ENCODE measurements around the gene GABARAPL1.

The GABARAPL1 gene

DNA sequence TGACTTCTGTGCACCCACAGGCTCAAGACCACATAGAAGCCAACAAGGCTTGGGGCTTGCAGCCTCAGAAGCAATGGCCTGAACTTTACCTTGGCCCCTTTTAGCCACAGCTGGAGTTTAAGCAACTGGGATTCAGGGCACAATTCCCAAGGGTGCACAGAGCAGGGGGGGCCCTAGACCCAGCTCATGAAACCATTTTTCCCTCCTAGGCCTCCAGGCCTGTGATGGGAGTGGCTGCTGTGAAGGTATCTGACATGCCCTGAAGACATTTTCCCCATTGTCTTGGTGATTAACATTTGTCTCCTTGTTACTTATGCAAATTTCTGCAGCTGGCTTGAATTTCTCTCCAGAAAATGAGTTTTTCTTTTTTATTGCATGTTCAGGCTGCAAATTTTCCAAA, 21.9 kb downstream of the GABARAPL1 start:
- Histone ChIP-seq H3K4me1 (ENCODE audit: control insufficient read depth, insufficient read depth, low read length, poor library complexity, severe bottlenecking) (no peaks in the 10 kb centered on the region), H3K4me3 (ENCODE audit: extremely low read depth, insufficient read depth, low read length, poor library complexity, severe bottlenecking) (no peak overlapping the region), H3K27ac (ENCODE audit: low read depth, low read length, severe bottlenecking) (no peak overlapping the region), H3K36me3 (ENCODE audit: control insufficient read depth, insufficient read depth, low read length) (peaks cover 4% of the 10 kb centered on the region), H3K9me3 (ENCODE audit: control insufficient read depth, low read length) (peaks cover 23% of the 10 kb centered on the region)

DNA sequence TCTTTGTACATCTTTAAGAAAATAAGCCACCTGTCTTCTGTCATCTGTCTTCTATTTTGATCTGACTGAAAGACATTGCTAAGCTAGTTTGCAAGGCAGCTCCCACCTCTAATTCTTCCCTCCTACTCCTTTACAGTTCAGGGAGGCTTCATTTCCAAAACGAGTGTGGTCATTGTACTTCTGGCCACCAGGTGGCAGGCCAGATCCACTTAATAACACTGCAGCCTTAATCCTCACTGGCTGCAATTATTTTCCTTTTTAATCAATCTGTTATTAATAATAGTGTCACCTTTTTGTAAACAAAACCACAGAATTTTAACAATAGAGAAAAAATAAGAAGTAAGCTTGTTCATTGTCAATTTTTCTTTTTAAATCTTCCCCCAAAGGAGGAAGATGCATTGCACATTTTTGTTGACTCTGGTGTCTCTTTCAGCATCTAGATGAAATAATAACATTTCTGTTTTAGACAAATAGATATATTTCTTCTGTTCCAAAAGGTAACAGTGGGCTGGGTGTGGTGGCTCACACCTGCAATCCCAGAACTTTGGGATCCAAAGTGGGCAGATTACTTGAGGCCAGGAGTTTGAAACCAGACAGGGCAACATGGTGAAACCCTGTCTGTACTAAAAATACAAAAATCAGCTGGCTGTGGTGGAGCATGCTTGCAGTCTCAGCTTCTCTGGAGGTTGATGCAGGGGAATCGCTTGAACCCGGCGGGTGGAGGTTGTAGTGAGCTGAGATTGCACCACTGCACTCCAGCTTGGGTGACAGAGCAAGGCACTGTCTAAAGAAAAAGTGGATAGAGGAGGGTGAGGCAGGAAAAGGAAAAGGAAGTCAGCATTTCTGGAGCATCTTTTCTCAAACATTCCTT, 23.3 kb downstream of the GABARAPL1 start:
- 77 to 100% methylated on average over 3 to 4 of the region's 4 CpGs for WGBS, 2 experiments (ENCODE audit: insufficient coverage in 2 of 2)
- no peak overlapping the region for H3K4me3 ChIP-seq (ENCODE audit: extremely low read depth, insufficient read depth, low read length, poor library complexity, severe bottlenecking)
- no peaks in the 10 kb centered on the region for H3K4me1 ChIP-seq (ENCODE audit: control insufficient read depth, insufficient read depth, low read length, poor library complexity, severe bottlenecking)
- H3K36me3 ChIP-seq (ENCODE audit: control insufficient read depth, insufficient read depth, low read length): peaks cover 4% of the 10 kb centered on the region
- H3K9me3 ChIP-seq (ENCODE audit: control insufficient read depth, low read length): peaks cover 23% of the 10 kb centered on the region
- no peak overlapping the region for H3K27ac ChIP-seq (ENCODE audit: low read depth, low read length, severe bottlenecking)

DNA sequence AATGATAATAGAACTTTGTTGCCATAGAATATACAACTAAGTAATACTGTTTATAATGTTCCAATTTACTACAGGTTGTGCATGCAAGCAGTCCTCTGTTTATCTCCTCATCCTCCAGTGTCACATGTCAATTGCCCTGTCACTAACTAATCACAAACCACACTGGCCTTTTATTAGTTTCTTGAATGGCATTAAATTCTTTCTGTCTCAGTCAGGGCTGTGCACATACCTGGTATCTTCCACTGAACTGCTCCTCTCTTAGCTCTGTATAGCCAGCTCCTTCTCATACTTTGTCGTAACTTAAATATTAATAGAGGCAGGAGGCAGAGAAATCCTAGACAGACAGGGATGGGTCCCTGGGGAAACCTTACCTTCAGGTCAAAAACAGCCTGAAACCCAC, 24.0 kb downstream of the GABARAPL1 start:
- Histone ChIP-seq H3K27ac (ENCODE audit: low read depth, low read length, severe bottlenecking) (no peak overlapping the region), H3K4me1 (ENCODE audit: control insufficient read depth, insufficient read depth, low read length, poor library complexity, severe bottlenecking) (no peaks in the 10 kb centered on the region), H3K36me3 (ENCODE audit: control insufficient read depth, insufficient read depth, low read length) (peaks cover 4% of the 10 kb centered on the region), H3K9me3 (ENCODE audit: control insufficient read depth, low read length) (peaks cover 23% of the 10 kb centered on the region), H3K4me3 (ENCODE audit: extremely low read depth, insufficient read depth, low read length, poor library complexity, severe bottlenecking) (no peak overlapping the region)
- WGBS, 2 experiments (ENCODE audit: insufficient coverage in 2 of 2): no CpG with 5 or more reads among the region's 1 CpG

GRCh38 chr12:10238526-10238925, 25.8 kb downstream of the GABARAPL1 start:
- no peak overlapping the region for H3K4me3 ChIP-seq (ENCODE audit: extremely low read depth, insufficient read depth, low read length, poor library complexity, severe bottlenecking)
- H3K36me3 ChIP-seq (ENCODE audit: control insufficient read depth, insufficient read depth, low read length): no peaks in the 10 kb centered on the region
- H3K27ac ChIP-seq (ENCODE audit: low read depth, low read length, severe bottlenecking): no peak overlapping the region
- H3K9me3 ChIP-seq (ENCODE audit: control insufficient read depth, low read length): peaks cover 18% of the 10 kb centered on the region
- WGBS, 2 experiments (ENCODE audit: insufficient coverage in 2 of 2): 86% methylated on average over 1 of the region's 1 CpG; no CpG with 5 or more reads in 1 of the 2 experiments
- H3K4me1 ChIP-seq (ENCODE audit: control insufficient read depth, insufficient read depth, low read length, poor library complexity, severe bottlenecking): no peaks in the 10 kb centered on the region

- Histone ChIP-seq H3K36me3 (ENCODE audit: control insufficient read depth, insufficient read depth, low read length) (no peaks in the 10 kb centered on the region), H3K4me3 (ENCODE audit: extremely low read depth, insufficient read depth, low read length, poor library complexity, severe bottlenecking) (no peak overlapping the region), H3K4me1 (ENCODE audit: control insufficient read depth, insufficient read depth, low read length, poor library complexity, severe bottlenecking) (no peaks in the 10 kb centered on the region), H3K27ac (ENCODE audit: low read depth, low read length, severe bottlenecking) (no peak overlapping the region), H3K9me3 (ENCODE audit: control insufficient read depth, low read length) (peaks cover 9% of the 10 kb centered on the region)
- 100% methylated on average over 1 of the region's 3 CpGs; no CpG with 5 or more reads in 1 of the 2 experiments for WGBS, 2 experiments (ENCODE audit: insufficient coverage in 2 of 2)
Measured at GRCh38 chr12:10241290-10241689, 28.6 kb downstream of the GABARAPL1 start.

GRCh38 chr12:10241727-10242126, 29.1 kb downstream of the GABARAPL1 start:
- H3K36me3 ChIP-seq (ENCODE audit: control insufficient read depth, insufficient read depth, low read length): no peaks in the 10 kb centered on the region
- H3K4me1 ChIP-seq (ENCODE audit: control insufficient read depth, insufficient read depth, low read length, poor library complexity, severe bottlenecking): no peaks in the 10 kb centered on the region
- 52% methylated on average over 2 of the region's 2 CpGs; no CpG with 5 or more reads in 1 of the 2 experiments for whole genome bisulfite sequencing, 2 experiments (ENCODE audit: insufficient coverage in 2 of 2)
- H3K4me3 ChIP-seq (ENCODE audit: extremely low read depth, insufficient read depth, low read length, poor library complexity, severe bottlenecking): no peak overlapping the region
- H3K9me3 ChIP-seq (ENCODE audit: control insufficient read depth, low read length): peaks cover 9% of the 10 kb centered on the region
- no peak overlapping the region for H3K27ac ChIP-seq (ENCODE audit: low read depth, low read length, severe bottlenecking)

GRCh38 chr12:10242539-10242938, 29.9 kb downstream of the GABARAPL1 start:
- no peaks in the 10 kb centered on the region for H3K4me1 ChIP-seq (ENCODE audit: control insufficient read depth, insufficient read depth, low read length, poor library complexity, severe bottlenecking)
- peaks cover under 1% of the 10 kb centered on the region for H3K9me3 ChIP-seq (ENCODE audit: control insufficient read depth, low read length)
- H3K4me3 ChIP-seq (ENCODE audit: extremely low read depth, insufficient read depth, low read length, poor library complexity, severe bottlenecking): no peak overlapping the region
- H3K27ac ChIP-seq (ENCODE audit: low read depth, low read length, severe bottlenecking): no peak overlapping the region
- WGBS, 2 experiments (ENCODE audit: insufficient coverage in 2 of 2): no CpG with 5 or more reads among the region's 1 CpG
- no peaks in the 10 kb centered on the region for H3K36me3 ChIP-seq (ENCODE audit: control insufficient read depth, insufficient read depth, low read length)

DNA sequence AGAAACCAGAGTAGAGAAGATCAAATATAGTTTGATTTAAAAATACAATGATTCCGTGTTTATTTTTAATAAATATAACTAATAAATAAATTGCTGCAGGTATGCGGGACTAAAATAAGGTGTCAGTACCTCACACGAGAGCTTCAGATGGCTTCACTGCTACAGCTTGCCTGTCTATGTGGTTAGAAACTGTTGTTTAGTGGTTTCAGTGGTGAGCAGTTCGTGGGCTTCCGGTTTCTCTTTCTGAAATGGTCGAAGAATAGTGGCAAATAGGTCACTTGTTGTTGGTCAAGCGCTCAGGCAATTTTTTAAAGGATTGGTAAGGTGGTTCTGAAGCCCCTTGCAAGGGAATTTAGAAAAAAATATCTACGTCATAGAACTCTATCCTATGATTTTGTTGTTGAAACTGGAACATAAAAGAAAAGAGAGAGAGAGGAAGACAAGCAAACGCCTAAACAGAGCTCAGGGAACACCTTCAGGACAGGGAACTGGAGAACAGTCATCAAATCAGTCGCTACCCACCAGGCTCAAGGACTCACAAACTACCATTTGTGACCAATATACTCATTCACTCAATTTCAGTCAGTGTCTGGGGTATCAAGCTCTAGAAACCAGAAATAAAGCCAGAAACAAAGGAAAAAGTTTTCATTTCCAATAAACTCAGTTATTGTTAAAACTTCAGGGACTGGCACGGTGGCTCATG, 31.3 kb downstream of the GABARAPL1 start:
- H3K4me1 ChIP-seq (ENCODE audit: control insufficient read depth, insufficient read depth, low read length, poor library complexity, severe bottlenecking): no peaks in the 10 kb centered on the region
- H3K4me3 ChIP-seq (ENCODE audit: extremely low read depth, insufficient read depth, low read length, poor library complexity, severe bottlenecking): no peak overlapping the region
- H3K36me3 ChIP-seq (ENCODE audit: control insufficient read depth, insufficient read depth, low read length): no peaks in the 10 kb centered on the region
- no peak overlapping the region for H3K27ac ChIP-seq (ENCODE audit: low read depth, low read length, severe bottlenecking)
- H3K9me3 ChIP-seq (ENCODE audit: control insufficient read depth, low read length): no peaks in the 10 kb centered on the region
- 76 to 92% methylated on average over 6 to 7 of the region's 11 CpGs for WGBS, 2 experiments (ENCODE audit: insufficient coverage in 2 of 2)

DNA sequence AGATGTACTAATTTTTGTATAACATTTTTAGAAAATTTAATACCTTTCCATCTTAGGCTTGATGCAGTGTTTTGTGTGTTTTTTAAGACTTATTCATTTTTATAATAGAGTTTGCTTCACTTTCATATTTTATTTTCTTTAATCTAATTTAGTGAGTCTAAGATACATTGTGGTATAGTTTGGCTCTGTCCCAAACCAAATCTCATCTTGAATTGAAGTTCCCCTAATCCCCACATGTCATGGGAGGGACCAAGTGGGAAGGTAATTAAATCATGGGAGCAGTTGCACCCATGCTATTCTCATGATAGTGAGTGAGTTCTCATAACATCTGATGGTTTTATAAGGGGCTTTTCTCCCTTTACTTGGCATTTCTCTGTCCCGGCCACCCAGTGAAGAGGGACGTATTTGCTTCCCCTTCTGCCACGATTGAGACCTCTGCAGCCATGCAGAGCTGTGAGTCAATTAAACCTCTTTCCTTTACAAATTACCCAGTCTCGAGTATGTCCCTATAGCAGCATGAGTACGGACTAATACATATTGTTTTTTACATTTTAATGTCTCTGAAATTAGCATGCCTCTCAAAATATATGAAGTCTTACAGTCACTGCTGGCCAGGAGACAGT, 34.9 kb downstream of the GABARAPL1 start:
- Histone ChIP-seq H3K36me3 (ENCODE audit: control insufficient read depth, insufficient read depth, low read length) (no peaks in the 10 kb centered on the region), H3K4me3 (ENCODE audit: extremely low read depth, insufficient read depth, low read length, poor library complexity, severe bottlenecking) (no peak overlapping the region), H3K4me1 (ENCODE audit: control insufficient read depth, insufficient read depth, low read length, poor library complexity, severe bottlenecking) (no peaks in the 10 kb centered on the region), H3K27ac (ENCODE audit: low read depth, low read length, severe bottlenecking) (no peak overlapping the region), H3K9me3 (ENCODE audit: control insufficient read depth, low read length) (no peaks in the 10 kb centered on the region)
- WGBS, 2 experiments (ENCODE audit: insufficient coverage in 2 of 2): 83% methylated on average over 3 to 4 of the region's 5 CpGs

GRCh38 chr12:10249690-10250455, 37.2 kb downstream of the GABARAPL1 start:
- no peaks in the 10 kb centered on the region for H3K36me3 ChIP-seq (ENCODE audit: control insufficient read depth, insufficient read depth, low read length)
- H3K4me1 ChIP-seq (ENCODE audit: control insufficient read depth, insufficient read depth, low read length, poor library complexity, severe bottlenecking): no peaks in the 10 kb centered on the region
- no peak overlapping the region for H3K27ac ChIP-seq (ENCODE audit: low read depth, low read length, severe bottlenecking)
- 73 to 83% methylated on average over 7 of the region's 8 CpGs for WGBS, 2 experiments (ENCODE audit: insufficient coverage in 2 of 2)
- H3K4me3 ChIP-seq (ENCODE audit: extremely low read depth, insufficient read depth, low read length, poor library complexity, severe bottlenecking): no peak overlapping the region
- H3K9me3 ChIP-seq (ENCODE audit: control insufficient read depth, low read length): no peaks in the 10 kb centered on the region
